Measurements from ENCODE around the gene NFIA.

DNA sequence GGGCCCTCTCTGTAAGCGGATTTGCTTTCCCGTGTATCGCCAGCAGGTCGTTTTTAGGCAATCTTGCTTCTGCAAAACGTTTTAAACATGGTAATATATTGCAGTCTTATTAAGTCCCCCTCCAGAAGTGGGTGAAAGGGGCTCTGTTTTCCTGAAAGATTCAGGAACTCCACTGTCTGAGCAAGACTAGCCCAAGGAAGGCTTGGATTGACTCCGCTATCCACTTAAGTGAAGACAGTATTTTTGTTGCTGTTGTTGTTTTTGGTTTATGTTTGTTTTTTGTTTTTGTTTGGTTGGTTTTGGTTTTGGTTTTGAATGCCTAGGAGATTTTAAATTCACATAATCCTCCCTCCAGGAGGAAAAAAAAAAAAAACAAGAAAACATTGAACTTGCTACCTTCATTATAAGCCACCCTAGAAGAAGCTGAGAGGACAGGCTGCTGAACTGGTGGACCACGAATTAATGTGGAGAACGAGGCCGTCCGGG, 29.1 kb upstream of the NFIA start:
- TF ChIP-seq, protein P1, sequence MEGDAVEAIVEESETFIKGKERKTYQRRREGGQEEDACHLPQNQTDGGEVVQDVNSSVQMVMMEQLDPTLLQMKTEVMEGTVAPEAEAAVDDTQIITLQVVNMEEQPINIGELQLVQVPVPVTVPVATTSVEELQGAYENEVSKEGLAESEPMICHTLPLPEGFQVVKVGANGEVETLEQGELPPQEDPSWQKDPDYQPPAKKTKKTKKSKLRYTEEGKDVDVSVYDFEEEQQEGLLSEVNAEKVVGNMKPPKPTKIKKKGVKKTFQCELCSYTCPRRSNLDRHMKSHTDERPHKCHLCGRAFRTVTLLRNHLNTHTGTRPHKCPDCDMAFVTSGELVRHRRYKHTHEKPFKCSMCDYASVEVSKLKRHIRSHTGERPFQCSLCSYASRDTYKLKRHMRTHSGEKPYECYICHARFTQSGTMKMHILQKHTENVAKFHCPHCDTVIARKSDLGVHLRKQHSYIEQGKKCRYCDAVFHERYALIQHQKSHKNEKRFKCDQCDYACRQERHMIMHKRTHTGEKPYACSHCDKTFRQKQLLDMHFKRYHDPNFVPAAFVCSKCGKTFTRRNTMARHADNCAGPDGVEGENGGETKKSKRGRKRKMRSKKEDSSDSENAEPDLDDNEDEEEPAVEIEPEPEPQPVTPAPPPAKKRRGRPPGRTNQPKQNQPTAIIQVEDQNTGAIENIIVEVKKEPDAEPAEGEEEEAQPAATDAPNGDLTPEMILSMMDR (IDR thresholded peaks at IDR 0.05) = no peak
- TF ChIP-seq POLR2A (IDR thresholded peaks at IDR 0.05) = no peak
- no peak for TF ChIP-seq EP300 (IDR thresholded peaks at IDR 0.05)
- TF ChIP-seq POLR2AphosphoS5 (IDR thresholded peaks at IDR 0.05) = no peak

Measured in upper lobe of left lung (tissue), 4 donors.